NCI-H2196 treated with DMSO at 0.1 percent for 48 hours (cell line): ENCODE measurements around the gene AEN.

Experiments
- DNase-seq: peaks from one replicate; lab custom pipeline; 2025; ENCODE audit not compliant: unreplicated experiment; lab: John Stamatoyannopoulos, UW

Gene AEN

DNA sequence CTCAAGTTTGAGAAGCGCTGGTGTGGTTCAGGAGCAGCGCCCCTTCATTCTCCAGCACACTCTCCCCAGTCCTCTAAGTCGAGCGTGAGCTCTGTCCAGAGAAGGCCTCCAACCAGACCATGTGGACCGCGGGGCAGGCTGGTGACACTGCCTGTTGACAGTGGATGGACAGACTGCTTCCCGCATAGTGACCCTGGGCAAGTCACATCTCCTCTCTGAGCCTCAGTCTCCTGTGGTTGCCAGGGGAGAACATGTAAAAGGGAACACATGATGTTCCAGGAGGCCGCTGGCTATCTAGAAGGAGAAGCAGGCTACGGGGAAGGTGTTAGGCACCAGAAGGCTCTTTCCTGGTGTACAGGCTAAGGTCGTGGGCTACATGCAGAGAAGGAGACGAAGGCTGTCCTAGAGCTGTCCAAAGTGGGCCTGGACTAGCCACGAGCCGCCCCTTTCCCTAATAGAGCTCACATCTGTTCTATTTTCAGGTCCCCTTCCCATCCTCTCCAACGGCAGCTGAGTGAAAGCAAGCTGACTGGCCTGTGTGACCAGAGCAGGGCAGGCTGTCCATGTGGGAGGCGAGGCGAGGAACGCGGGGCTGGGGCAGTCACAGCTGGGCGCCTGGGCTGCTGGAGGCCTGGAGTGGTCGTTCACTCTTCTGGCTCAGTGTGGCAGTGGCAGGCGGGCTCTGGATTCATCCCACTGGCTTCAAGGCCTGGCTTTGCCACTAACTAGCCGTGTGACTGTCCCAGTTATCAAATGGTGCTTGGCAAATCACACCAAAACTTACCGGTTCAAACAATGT is 28.8 kb downstream of the AEN start:
- no peak for DNase-seq

DNA sequence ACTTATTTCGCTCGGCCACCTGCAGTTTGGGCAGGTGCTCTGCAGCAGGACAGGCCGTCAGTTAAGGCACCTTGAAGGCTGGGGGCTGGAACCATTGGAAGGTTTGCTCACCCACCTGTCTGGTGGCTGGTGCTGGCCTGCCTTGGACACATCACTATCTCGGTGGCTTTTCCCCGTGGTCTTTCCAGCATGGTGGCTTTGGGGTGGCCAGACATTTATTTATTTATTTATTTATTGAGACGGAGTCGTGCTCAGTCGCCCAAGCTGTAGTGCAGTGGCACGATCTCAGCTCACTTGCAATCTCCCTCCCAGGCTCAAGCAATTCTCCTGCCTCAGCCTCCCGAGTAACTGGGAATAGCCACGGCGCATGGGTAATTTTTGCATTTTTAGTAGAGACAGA is 29.4 kb downstream of the AEN start:
- DNase-seq = no peak

DNA sequence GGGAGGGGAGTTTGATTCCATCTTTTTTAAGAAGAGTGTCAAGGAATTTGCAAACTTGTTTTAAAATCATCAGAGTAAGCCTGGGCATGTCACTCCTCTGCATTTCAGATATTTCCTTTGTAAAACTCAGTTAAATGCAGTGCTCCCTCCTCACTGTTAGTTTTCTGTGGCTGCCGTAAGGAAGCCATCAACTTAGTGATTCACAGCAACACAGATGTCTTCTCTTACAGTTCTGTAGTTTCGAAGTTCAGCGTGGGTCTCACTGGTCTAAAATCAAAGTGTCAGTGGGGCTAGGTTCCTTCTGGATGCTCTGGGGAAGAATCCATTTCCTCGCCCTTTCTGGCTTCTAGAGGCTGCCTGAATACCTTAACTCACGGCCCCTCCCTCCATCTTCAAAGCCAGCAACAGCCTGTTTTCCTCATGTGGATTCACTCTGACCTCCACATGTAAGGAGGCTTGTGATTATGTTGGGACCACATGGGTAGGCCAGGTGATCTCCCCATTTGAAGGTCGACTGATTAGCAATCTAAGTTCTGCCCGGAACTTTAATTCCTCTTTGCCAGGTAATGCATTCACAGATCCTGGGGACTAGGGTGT is 30.1 kb downstream of the AEN start:
- no peak for DNase-seq

DNA sequence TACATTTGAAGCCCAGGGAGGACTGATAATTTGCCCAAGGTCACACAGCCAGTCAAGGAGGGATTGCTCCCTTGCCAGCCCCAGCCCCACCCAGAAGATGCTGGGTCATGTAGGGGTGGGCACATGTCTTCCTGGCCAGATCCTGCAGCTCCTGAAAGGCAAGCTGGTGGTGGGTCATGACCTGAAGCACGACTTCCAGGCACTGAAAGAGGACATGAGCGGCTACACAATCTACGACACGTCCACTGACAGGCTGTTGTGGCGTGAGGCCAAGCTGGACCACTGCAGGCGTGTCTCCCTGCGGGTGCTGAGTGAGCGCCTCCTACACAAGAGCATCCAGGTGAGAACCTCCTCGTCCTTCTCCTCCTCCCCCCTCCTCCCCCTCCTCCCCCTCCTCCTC is 30.8 kb downstream of the AEN start:
- DNase-seq = no peak

DNA sequence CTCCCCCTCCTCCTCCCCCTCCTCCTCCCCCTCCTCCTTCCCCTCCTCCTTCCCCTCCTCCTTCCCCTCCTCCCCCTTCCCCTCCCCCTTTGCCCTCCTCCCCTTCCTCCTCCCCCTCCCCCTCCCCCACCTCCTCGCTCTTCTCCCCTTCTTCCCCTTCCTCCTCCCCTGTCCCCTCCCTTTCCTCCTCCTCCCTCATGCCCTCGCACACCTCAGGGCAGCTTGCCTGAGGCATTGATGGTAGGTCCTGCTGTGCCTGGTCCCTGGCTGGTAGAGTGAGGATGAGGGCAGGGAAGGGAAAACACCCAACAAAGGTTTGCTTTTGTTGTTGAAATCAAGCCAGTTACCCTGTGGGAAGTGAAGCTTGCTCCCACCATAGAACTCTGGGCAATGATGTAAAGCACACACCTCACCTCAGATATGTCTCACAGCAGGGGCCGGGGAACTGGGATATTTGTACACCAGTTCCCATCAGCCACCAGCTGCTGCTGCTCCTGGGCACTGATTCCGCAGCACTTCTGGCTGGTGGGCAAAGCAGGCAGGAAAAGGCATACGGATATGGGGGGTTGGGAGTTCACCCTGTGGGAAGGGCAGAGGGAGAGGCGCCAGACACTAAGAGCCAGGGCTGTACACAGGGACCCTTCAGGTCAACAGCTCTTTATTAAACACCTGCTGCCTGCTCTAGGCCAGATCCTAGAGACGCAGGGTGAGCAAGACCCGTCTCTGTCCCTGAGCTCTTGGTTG is 31.5 kb downstream of the AEN start:
- DNase-seq = no peak

DNA sequence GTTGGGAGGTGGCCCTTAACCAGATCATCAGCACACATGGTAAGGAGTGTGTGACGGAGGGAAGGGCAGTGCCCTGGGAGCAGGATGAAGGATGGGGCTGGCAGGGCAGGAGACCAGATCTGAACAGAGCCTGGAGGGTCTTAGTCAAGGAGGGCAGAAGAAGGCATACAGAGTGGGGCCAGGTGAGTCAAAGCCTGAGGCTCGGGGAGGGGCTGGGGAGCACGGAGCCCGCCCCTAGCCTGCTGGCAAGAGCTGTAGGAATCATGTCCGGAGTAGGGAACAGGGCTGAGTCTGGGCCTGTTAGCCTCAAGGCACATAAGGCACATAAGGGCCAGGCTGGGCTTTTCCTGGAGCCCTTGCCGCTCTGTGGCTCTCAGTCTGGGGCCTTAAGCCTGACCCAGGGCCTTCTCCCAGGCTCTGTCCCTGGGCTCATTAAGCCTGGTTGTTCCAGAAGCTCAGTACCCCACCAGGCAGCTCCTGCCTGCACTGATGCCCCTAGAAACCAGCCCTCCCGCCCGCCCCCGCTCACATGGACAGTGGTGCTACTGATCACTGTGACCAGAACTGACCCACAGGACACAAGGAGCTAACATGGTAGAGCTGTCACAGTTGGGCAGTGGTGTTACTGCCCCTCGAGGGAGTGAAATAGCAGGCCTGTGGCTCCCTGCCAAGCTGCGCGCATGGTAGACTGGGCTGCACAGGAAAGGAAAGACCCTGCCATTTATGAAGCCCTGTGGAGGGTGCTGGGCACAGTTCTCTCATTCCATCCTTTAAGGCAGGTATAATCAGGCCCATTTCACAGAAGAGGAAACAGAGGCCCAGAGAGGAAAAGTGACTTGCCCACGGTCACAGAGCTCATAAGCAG is 32.3 kb downstream of the AEN start:
- DNase-seq = no peak

DNA sequence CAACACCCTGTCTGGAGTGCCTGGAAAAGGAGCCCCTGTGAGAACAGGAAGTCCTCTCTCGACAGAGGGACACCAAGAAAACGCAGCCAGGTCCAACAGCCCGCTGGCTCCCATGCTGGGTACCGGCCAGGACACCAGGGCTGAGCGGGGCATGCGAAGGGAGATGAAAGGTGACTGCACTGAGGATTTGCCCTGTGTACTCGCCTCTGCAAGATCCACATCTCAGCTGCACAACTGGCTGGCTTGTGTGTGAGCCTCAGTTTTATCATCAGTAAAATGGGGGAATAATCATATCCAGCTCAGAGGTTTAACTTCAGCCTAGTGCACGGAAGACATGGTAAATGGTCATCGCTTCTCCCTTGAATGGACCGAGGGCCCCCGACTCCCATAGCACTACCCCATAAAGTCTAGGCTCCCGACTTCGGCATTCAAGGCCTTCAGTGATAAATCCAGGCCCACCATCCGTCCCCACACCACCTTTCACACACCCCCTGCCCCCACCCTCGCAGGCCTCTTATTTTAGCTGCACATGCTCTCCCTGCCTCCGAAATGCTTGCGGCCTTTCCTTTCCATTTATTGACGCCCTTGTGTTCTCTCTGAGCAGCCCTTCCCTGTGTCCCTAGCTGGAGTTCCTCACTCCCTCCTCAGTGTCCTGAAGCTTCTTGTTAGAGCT is 33.4 kb downstream of the AEN start:
- DNase-seq = no peak

DNA sequence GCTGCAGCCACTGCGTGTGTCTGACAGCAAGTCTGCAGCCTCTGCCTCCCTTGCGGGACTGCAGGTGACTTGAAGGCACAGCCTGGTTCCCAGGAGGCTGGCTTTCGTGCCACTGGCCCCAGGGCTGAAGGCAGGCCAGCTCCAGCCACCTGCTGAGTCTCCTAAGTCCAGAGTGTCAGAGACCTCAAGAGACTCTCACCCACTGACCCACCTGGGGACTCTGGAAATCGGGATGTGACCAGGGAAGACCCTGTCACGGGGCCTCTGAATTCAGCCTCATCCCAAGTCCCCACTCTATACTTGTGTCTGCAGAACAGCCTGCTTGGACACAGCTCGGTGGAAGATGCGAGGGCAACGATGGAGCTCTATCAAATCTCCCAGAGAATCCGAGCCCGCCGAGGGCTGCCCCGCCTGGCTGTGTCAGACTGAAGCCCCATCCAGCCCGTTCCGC is 34.0 kb downstream of the AEN start:
- no peak for DNase-seq

DNA sequence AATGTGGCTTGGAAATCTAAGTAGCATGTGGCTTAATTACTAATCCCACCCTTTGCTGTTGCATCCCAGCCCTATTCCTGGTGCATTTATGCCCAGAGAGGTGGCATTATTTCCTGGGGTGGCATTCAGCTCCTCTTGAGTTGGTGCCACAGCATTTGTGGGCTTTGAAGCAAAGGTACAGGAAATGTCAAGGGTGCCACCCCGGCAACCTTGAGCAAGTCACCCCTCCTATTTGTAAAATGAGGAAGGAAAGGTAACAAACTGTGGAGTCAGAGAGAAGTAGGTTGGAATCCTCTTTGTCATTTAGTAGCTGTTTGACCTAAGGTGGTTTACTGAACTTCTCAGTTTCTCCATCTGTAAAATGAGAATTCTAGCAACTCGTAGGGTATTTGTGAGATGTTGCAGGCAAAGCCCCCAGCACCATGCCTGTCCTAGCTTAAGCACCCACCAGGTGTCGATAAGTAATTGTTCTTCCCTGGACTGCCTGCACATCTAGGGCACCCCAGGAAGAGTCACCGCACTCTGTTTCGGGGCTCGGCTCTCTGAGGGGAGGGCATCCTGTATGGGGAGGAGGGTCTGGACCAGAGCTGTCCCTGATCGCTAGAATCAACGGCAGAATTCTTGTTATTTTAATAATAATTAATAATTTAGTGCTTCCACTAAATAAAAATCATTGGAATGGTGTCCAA is 34.8 kb downstream of the AEN start:
- DNase-seq = no peak

DNA sequence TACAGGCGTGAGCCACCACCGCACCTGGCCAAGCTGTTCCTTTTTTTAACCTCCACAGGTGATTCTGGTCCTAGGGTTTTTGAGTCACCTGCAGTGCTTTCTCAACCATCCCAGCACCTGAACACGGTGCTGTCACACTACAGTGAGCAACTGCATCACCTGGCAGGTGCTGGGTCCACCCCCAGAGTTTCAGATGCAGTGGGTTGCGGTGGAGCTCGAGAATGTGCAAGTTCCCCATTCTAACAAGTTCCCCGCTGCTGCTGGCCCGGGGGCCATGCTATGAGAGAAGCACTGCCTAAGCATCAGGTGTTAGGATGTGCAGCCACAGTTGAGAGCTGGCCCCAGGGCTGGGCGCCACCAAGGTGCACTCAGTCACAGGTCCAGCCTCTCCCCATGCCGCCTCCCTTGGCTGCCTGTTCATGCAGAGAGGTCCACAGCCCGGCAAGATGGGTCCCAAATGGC is 35.7 kb downstream of the AEN start:
- DNase-seq = no peak

DNA sequence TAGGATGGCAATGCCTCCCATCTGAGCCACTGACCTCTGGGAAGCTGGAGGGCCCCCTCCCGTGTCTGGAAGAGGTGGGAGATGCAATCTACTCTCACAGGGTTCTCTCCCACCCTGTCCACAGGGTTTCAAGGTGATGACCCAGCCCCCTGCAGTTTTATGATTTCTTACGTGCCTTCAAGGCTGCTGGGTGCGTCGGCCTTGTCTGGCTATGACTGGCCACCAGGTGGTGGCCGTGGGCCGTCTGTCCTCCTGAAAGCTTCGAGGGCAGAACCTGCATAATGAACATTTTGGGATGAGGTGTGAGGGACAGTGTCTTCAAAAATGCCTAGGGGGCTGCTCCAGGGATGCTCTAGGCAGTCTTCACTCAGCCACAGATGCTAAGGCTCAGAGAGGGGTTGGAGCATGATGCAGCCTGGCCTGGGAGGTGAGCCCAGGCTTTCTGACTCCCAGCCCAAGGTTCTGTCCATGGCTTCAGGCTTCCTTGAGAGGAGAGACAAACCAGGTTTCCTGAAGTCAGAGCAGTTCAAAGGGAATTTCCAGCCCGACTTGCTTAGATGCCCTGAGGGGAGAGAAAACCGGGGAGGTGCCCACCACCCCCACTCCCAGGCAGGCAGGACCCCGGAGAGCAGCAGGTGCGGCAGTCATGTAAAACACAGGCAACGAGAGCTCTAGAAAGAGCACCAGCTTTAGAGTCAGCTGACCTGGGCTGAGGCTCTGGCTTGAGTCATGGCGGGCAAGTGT is 36.4 kb downstream of the AEN start:
- no peak for DNase-seq

DNA sequence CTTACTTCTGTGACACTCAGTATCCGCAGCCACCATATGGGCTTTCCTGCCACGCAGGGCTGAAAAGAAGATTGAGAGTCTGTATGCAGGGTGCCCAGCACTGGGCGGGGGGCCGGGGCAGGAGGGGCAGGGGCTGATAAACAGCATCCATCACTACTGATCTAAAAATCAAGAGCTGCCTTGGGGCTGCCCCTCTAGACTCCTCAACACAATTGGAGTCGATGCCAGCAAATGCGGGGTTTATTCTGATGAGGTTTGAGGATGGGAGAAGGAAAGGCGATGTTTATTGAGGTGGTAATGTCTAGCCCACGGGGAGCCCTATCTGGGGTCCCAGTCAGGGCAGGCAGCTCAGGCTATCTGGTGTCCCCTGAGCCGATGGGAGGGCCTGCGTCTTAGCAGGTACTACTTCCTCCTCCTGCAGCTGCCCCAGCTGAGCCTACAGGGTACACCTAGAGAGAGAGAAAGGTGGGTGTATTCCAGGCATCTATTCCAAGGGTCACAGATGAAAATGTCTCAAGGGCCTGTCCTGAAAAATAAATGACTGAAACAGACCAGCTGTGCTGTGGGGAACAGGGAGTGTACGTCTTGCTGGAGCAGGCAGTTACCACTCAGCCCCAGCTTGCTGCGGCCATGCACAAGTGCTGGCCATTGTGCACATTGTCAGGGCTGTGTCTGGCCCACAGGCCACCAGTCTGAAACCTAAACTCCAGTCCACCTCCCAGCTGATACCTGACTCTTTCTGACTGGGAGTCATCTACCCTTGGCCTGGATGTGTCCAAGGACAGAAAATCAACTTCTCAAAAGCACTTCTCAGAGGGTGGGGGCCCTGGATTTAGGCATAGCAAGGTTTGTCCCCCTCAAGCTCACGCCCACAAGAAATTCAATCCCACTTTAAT is 37.2 kb downstream of the AEN start:
- DNase-seq = no peak

DNA sequence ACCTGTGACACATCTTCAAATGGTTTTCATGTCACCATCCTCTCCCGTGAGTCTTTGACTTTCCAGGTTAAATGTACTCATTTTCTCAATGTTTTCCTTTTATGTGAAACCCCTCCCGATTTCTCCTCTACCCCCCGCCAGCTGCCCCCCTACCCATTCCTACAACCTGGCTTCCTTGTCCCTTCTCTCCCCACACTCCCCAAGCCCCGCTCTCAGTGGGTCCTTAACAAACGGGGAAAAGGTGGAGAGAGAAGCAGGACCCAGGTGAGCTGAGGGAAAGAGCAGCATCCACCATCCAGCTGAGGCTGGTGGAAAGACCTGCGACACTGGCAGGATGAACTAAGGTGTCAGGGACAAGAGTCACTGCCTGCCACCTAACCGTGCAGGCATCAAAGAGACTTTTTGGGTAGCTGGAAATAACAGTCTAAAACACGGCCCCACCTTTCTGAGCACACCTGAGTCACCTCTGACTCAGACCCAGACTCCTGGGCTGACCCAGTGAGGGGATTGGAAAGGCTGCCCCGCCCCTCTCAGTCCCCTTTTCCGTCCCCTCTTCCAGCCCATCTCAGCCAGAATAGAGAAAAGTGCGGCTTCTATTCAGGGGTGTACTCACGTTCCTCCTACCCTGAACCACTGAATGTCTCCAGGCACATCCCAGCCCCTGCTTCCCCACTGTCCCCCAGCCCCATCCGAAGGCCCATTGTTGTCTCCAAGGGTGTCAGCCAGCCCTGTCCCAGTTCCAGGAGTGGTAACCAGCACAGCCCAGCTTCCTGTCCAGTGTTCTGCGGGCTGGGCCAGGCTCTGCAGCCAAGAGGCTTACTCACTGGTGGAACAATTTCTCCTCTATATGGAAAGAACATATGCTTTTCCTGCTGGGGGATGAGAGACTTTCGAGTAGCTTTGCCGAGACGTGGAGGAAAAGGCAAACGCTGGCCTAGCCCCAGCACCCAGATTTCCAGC is 38.1 kb downstream of the AEN start:
- no peak for DNase-seq

DNA sequence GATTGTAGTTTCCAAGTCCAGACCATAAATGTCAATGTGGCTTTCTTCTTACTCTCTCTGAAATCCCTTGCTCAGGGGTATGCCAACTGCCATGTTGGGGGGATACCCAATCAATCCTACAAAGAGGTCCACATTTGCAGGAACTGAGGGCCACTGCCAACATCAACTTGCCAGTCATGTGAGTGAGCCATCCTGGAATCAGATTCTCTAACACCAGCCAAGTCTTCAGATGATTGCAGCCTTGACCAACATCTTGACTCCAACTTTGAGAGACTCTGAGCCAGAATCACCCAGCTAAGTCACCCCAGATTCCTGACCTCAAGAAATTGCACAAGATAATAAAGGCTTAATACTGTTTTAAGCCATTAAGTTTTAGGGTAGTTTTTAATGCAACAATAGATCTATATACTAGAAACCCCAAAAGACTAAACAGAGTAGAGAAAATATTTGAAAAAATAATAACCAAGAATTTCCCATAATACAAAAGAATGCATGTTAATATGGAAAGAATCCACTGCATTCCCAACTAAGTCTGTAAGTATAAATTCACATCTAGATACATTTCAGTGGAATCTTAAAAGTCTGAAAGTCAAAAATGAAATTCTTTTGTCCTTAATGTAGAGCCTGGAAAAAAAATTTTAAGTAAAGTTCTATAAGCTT is 40.0 kb downstream of the AEN start:
- no peak for DNase-seq

DNA sequence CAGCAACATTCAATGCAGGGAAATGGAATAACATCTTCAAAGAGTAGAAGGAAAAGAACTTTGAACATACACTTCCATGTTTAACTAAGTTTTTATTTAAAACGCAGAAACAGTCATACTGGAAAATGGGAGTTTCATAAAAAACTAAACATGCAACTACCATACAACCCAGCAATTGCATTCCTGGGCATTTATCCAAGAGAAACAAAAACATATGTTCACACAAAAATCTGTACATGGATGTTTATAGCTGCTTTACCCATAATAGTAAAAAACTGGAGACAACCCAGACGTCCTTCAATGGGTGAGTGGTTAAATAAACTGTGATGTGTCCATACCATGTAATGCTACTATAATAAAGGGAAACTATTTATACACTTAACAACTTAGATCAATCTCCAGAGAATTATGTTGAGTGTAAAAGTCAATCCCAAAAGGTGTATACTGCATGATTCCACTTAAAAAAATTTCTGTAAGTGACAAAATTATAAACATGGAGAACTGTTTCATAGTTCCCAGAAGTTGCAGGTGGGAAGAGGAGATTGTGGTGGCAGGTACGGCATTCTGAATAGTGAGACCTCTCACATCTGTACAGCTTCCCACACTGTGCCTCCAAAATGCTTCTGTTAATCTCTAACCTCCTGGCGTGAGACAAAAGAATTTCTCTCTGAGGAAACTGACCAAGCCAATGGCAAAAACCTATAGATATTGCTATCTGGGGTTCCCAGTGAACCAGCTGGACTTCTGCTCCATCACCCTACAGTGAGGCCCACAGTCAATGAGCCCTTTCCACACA is 40.8 kb downstream of the AEN start:
- no peak for DNase-seq

DNA sequence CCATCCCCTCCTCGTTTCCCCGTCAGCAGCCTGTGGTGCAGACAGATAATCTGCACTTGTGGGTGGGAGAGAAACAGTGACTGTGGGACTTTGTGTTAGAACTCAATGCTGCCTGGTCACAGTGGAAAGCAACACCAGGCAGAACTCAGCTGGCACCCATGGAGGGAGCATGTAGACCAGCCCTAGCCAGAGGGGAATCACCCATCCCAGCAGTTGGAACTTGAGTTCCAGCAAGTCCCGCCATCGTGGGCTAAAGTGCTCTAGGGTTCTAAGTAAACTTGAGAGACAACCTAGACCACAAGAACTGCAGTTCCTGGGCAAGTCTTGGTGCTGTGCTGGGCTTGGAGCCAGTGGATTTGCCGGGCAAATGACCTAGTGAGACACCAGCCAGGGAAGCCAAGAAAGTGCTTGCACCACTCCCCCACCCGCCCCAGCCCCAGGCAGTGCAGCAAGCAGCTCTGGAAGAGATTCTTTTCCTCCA is 42.0 kb downstream of the AEN start:
- no peak for DNase-seq
